ENCODE results near the gene GAB2.

Gene GAB2

GRCh38 chr11:78339945-78340344 is 77.7 kb downstream of the GAB2 start:
- DNase-seq: no peak

GRCh38 chr11:78339483-78339882 is 78.1 kb downstream of the GAB2 start:
- no peak for DNase-seq

GRCh38 chr11:78338702-78339101 is 78.9 kb downstream of the GAB2 start:
- no peak for DNase-seq

GRCh38 chr11:78338138-78338537 is 79.5 kb downstream of the GAB2 start:
- no peak for DNase-seq

GRCh38 chr11:78337554-78337924 is 80.1 kb downstream of the GAB2 start:
- DNase-seq: no peak

- DNase-seq: no peak
These were observed 80.6 kb downstream of the GAB2 start for GRCh38 chr11:78336877-78337553.

- no peak for DNase-seq
These were observed 83.5 kb downstream of the GAB2 start for GRCh38 chr11:78334109-78334508.

GRCh38 chr11:78332872-78333271 is 84.7 kb downstream of the GAB2 start:
- DNase-seq: no peak

- no peak for DNase-seq
These were observed 85.3 kb downstream of the GAB2 start for GRCh38 chr11:78332174-78332866.

GRCh38 chr11:78331711-78332110 is 85.9 kb downstream of the GAB2 start:
- peak; percentile 61 for DNase-seq

GRCh38 chr11:78330361-78330760 is 87.3 kb downstream of the GAB2 start:
- no peak for DNase-seq

- no peak for DNase-seq
These were observed 89.7 kb downstream of the GAB2 start for GRCh38 chr11:78327945-78328344.

GRCh38 chr11:78325274-78325781 is 92.3 kb downstream of the GAB2 start:
- DNase-seq: no peak

GRCh38 chr11:78323363-78323762 is 94.3 kb downstream of the GAB2 start:
- no peak for DNase-seq

- DNase-seq: no peak
These were observed 98.1 kb downstream of the GAB2 start for GRCh38 chr11:78319453-78319955.

GRCh38 chr11:78318321-78319114 is 99.1 kb downstream of the GAB2 start:
- no peak for DNase-seq

GRCh38 chr11:78315724-78316123 is 101.9 kb downstream of the GAB2 start:
- DNase-seq: no peak

GRCh38 chr11:78314762-78315161 is 102.9 kb downstream of the GAB2 start:
- no peak for DNase-seq

GRCh38 chr11:78313898-78314297 is 103.7 kb downstream of the GAB2 start:
- no peak for DNase-seq

GRCh38 chr11:78313181-78313795 is 104.3 kb downstream of the GAB2 start:
- DNase-seq: no peak

GRCh38 chr11:78312712-78313111 is 104.9 kb downstream of the GAB2 start:
- DNase-seq: no peak

GRCh38 chr11:78311702-78312371 is 105.8 kb downstream of the GAB2 start:
- DNase-seq: peak; percentile 64

Data from islet precursor cell (in vitro differentiated cells).